ENCODE results near the gene ENHO.

Gene ENHO

DNA sequence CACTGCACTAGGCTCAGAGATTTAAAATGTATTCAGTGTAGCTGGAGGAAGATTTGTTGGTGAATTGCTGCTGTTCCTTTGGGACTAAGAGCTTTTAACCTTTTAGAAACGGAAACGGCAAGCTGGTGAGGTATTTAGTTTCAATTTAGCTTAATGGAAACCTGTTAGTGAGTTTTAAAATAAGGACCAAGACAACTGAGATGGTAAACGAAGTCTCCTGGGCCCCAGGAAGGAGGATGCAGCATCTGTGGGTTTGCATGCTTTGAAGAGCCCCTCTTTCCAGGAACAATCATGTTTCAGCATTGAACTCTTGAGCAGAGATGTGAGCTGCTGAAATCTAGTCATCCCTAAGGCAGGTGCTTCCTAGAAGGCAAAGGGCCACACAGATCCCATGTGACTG, 47.7 kb downstream of the ENHO start:
- DNase-seq (ENCODE audit: low read depth): no peak

All from GM04504 (cell line).